Measurements from ENCODE around the gene SH2D5.

DNA sequence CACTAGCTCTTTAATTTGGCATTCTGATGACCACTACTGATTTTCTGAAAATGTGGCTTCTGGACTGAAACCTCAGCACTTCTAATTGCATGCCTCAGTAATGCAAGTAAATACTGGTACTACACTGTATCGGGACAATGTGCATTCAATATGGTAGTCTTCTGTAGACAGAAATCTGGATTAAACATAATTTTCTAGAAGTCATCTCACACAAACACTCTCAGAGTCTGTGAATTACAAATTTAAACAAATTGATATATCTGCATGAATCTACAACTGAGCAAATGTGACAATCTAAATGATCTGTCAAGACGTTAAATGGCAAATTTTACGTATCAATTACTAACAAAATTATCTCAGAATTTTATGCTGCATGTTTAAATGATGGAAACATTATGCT is 30.9 kb upstream of the SH2D5 start:
- TF ChIP-seq EZH2phosphoT487 (IDR thresholded peaks at IDR 0.05; ENCODE audit: low read length), result no peak
- no peak for TF ChIP-seq EZH2 (optimal IDR thresholded peaks at IDR 0.05; ENCODE audit: low read depth, low read length)

All from MM.1S (cell line).